NCI-H1092 treated with DMSO at 0.1 percent for 48 hours (cell line): Measurements from ENCODE around the gene CBLC.

Experiments used
- DNase-seq: peaks from one replicate; lab custom pipeline; 2025; lab: John Stamatoyannopoulos, UW

The CBLC gene

GRCh38 chr19:44799627-44800346 lies 22.1 kb downstream of the CBLC start:
- DNase-seq: no peak

DNA sequence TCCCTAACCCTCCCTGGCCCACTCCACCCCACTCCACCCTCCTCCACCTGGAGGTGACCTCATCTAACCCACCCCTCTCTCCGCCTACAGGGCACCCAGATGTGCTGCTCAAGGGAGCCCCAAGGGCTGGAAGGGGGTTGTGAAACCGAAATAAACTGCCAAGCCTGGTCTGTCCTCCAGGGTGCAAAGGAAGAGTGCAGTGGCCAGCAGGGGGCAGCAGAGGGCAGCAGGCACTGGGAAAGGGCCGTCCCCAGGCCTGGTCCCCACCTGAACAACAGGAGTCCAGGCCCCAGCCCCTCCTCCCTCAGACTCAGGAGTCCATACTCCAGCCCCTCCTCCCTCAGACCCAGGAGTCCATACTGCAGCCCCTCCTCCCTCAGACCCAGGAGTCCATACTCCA lies 22.8 kb downstream of the CBLC start:
- peak; percentile 49 for DNase-seq

DNA sequence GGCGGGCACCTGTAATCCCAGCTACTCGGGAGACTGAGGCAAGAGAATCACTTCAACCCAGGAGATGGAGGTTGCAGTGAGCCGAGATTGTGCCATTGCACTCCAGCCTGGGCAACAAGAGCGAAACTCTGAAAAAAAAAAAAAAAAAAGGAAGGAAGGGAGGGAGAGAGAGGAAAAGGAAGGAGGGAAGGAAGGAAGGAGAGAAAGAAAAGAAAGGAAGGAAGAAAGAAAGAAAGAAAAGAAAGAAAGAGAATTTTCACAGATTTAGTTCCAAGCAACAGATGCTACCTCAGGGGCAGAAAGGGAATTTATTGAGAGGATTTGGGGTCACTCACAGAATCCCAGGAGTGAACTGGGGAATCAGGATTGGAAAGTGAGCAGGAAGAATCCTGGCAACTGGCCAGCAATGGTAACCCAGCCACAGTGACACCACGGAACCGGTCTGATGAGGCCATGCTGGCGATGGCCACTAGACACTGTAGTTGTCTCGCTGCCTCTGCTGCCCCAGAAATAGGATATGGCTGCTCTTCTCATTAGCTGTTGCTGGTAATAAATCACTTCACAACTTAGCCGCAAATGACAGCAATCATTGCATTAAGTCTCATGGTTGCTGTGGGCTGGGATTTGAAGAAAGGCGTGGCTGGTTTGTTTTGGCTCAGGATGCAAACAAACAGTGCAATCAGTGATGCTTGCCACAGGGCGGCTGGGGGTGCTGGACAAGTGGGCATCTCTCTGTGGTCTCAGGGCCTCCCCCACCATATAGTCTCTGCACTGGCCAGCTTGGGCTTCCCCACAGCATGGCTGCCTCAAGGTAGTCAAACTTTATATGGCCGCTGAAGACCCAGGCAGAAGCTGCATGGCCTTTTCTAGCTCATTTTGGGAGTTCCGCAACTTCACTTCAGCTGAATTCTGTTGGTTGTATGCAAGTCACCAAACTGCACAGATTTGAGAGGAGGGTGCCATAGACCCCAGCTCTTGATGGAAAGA lies 26.0 kb downstream of the CBLC start:
- no peak for DNase-seq

DNA sequence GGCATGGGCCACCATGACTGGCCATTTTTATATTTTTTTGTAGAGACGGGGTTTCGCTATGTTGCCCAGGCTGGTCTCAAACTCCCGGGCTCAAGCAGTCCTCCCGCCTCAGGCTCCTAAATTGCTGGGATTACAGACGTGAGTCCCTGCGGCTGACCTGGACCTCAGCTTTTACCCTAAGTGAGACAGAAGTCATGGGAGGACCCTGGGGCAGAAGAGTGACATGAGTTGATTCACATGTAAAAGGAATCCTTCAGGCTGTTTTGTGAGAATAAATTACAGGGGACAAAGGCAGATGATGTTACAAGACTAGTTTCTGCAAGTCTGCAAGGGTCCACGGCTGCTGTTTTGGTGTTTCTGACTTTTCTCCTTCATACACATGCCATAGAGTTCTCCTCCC lies 28.6 kb downstream of the CBLC start:
- no peak for DNase-seq

GRCh38 chr19:44807162-44807561 lies 29.5 kb downstream of the CBLC start:
- DNase-seq: peak; percentile 51

- peak; percentile 4 for DNase-seq
Observed at GRCh38 chr19:44807652-44808462, 30.2 kb downstream of the CBLC start.

DNA sequence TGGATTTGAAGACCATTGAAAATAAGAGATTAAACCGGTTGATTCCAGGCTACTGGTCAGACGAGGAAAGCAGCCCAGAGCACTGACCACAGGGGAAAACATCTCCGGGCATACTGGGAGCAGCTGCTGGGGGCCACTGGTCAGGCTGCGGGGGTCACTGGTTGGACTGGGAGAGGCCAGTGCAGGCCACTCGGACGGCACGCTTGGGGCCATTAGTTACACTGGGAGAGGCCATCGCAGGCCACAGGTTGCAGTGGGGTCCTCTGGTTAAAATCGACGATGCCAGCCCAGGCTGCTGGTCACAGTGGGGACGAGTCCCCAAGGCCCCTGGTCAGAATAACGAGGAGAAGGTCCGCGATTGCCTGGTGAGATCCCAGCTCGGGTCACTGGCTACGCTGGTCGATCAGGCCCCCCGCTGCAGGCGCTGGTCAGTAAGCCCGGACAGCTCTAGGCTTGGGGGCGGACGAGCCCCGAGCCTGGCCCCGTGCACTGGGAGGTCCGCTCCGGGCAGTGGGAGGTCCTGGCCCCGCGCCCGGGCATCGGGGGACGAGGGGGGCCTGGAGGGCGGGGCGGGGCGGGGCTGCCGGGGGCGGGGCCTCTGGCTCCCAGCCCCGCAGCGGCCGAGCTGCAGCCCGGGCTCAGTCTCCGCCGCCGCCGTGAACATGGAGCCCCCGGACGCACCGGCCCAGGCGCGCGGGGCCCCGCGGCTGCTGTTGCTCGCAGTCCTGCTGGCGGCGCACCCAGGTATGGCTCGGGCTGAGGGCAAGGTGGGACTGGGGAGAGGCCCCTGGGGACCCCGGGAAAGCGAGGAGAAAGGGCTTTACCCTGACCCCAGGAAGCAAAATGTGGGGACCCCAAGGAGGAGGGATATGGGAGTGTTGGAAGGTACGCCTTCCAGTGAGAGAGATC lies 31.0 kb downstream of the CBLC start, which contains the start of gene BCAM:
BCAM (plus strand) TSS at position 641 of the 909 bp plus-strand sequence; CDS start at position 663, 22 bp downstream.
- peak; percentile 21 for DNase-seq

- DNase-seq: no peak
Observed at GRCh38 chr19:44809577-44810233, 32.0 kb downstream of the CBLC start.

DNA sequence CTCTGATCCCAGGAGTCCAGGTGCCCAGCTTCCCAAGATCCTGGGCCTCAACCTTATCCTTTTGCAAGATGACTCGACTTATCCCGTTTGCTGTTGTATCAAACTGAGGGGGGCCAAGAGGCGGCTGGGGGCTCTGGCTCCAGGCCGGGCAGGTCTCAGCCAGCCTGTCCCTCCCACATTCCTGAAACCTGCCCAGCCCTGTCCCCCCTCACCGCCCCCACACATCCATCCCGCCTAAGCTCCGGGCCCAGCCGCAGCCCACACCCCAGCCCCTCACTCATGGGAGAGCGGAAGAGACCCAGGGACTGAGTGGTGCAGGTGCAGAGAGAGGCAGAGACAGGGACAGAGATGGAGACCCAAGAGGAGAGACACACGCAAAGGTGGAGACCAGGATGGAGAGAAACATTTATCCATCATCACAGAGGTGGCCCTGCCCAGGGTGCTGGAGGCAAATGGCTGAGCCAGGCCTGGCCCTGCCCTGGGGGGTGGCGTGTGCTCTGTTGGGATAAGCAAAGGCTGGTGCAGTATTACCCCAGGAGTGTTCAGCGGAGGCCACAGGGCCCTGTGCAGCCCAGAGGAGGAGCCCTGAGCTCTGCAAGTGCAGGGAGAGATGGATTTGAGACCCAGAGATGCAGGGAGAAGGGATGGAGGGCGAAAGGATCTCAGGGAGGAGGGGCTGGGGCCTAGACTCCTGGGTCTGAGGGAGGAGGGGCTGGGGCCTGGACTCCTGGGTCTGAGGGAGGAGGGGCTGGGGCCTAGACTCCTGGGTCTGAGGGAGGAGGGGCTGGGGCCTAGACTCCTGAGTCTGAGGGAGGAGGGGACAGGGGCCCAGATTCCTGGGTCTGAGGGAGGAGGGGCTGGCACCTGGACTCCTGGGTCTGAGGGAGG lies 32.8 kb downstream of the CBLC start:
- no peak for DNase-seq

GRCh38 chr19:44811122-44811419 lies 33.4 kb downstream of the CBLC start:
- DNase-seq: no peak

DNA sequence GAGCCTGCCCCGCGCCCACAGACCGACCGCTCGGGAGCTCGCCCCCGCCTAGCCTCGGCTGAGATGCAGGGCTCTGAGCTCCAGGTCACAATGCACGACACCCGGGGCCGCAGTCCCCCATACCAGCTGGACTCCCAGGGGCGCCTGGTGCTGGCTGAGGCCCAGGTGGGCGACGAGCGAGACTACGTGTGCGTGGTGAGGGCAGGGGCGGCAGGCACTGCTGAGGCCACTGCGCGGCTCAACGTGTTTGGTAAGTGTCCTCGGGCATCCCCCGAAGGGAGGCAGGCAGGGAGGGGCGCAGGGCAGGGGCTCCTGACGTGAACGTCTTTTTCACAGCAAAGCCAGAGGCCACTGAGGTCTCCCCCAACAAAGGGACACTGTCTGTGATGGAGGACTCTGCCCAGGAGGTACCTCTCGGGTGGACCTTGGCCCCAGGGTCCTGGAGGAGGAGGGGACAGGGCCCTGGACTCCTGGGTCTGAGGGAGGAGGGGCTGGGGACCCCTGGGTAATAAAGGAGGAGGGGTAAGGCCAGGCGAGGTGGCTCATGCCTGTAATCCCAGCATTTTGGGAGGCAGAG lies 34.5 kb downstream of the CBLC start:
- DNase-seq: no peak

DNA sequence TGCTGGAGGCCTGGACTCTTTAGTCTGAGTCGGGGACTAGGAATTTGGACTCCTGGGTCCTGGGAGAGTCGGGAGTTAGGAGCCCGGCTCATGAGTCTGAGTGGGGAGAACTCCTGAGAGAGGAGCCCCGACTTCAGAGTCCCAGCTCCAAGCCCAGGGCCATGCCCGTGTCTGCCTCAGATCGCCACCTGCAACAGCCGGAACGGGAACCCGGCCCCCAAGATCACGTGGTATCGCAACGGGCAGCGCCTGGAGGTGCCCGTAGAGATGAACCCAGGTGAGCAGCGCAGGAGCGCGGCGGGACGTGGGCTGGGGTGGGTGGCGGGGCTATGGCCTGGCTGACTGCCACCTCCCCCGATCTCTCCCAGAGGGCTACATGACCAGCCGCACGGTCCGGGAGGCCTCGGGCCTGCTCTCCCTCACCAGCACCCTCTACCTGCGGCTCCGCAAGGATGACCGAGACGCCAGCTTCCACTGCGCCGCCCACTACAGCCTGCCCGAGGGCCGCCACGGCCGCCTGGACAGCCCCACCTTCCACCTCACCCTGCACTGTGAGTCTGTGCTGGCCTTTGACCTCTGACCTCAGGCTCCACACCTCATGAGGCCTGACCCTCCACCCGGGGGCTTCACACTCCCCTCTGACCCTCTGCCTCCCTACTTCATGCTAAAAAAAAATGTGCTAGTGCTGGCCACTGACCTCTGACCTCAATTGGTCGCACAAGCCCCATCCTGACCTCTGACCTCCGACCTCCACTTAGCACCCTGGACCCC lies 35.6 kb downstream of the CBLC start:
- no peak for DNase-seq

DNA sequence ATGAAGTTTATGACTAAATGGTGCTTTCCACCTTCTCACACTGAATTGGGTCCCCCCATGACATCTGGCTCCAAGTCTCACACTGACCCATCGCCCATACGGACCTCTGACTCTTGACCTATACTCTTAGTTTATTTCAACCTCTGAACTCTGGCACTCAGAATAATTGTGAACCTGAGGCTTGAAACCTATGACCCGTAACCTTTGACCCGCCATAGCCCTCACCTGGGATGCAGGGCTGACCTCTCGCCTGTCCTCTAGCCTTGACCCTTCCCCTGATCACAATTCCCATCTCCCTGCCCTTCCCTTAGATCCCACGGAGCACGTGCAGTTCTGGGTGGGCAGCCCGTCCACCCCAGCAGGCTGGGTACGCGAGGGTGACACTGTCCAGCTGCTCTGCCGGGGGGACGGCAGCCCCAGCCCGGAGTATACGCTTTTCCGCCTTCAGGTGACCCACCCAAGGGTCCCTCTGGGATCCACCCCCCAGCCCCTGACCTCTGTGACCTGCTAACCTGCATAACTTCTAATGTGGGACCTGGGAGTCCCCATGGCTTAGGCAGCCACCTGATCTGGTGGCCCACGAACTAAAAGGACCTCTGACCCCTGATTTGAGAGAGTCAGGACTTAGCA lies 36.3 kb downstream of the CBLC start:
- no peak for DNase-seq

DNA sequence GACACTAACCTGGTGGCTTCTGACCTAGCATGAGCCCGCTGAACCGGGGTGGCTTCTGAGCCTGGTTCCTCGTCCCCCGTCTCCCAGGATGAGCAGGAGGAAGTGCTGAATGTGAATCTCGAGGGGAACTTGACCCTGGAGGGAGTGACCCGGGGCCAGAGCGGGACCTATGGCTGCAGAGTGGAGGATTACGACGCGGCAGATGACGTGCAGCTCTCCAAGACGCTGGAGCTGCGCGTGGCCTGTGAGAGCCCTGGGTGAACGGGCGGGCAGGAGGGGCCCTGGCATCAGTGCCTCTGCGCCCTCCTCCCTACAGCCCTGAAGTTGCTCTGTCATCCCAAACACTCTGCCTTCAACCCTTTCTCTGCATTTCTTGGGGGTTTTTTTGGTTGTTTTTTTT lies 36.8 kb downstream of the CBLC start:
- no peak for DNase-seq

GRCh38 chr19:44816301-44816700 lies 38.6 kb downstream of the CBLC start:
- no peak for DNase-seq

- no peak for DNase-seq
Observed at GRCh38 chr19:44817725-44818465, 40.2 kb downstream of the CBLC start.

DNA sequence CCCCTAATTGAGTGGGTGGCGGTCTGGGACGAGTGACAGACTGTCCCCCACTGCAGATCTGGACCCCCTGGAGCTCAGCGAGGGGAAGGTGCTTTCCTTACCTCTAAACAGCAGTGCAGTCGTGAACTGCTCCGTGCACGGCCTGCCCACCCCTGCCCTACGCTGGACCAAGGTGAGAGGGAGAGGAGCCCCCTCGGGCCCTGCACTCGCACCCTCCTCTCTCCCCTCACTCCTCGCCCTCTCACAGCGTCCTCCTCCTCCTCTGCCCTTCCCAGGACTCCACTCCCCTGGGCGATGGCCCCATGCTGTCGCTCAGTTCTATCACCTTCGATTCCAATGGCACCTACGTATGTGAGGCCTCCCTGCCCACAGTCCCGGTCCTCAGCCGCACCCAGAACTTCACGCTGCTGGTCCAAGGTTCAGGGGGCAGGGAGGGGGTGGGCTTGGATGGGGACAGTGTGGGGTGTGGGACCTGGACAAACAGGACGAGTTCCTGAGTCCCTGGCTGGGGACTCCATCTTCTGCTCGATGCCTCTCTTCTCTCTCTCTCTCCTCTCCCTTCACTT lies 40.9 kb downstream of the CBLC start:
- no peak for DNase-seq
